Measurements from ENCODE around the gene PREX1.

The PREX1 gene

GRCh38 chr20:48787861-48788375 is 39.9 kb downstream of the PREX1 start:
- Histone ChIP-seq H3K4me2 (peak overlapping the region; percentile 75 to 94 (median 83)), H3K27ac (peak overlapping the region; percentile 14 to 84 (median 75); a peak in 21 of 22 replicates), H3K4me1 (peaks cover 78 to 91% (median 85%) of the 10 kb centered on the region in 10 experiments), H4K20me1 (peaks cover 0 to 100% (median 0%) of the 10 kb centered on the region in 11 experiments; a peak in 7 of 22 replicates), H3K36me3 (peaks cover 0 to 16% (median 0%) of the 10 kb centered on the region in 11 experiments; a peak in 5 of 22 replicates), H3K9me3 (replicated peaks in 1 of 11) (no peaks in the 10 kb centered on the region), H3K4me3 (peak overlapping the region in 6 of 10 experiments; percentile 1 to 49 (median 19); a peak in 9 of 20 replicates), H3K9ac (peak overlapping the region in 10 of 11 experiments; percentile 58 to 74 (median 70); a peak in 19 of 22 replicates), H3K27me3 (no peaks in the 10 kb centered on the region)
- 0 out of 22 replicates have a peak, but pooled peaks of 2 of the 11 experiments have one; percentile 28 to 39 for TF ChIP-seq Cebpa-rat (IDR thresholded peaks at IDR 0.05)

- Histone ChIP-seq H3K4me1 (peaks cover 86 to 99% (median 93%) of the 10 kb centered on the region in 10 experiments), H3K27me3 (no peaks in the 10 kb centered on the region), H3K9me3 (replicated peaks in 1 of 11) (no peaks in the 10 kb centered on the region), H3K4me2 (peak overlapping the region; percentile 75 to 94 (median 83)), H3K27ac (peak overlapping the region; percentile 27 to 84 (median 75); a peak in 21 of 22 replicates), H3K36me3 (peaks cover 0 to 16% (median 0%) of the 10 kb centered on the region in 11 experiments; a peak in 5 of 22 replicates), H4K20me1 (peaks cover 0 to 100% (median 0%) of the 10 kb centered on the region in 11 experiments; a peak in 7 of 22 replicates), H3K9ac (peak overlapping the region; percentile 35 to 74 (median 68); a peak in 20 of 22 replicates), H3K4me3 (peak overlapping the region in 3 of 10 experiments; percentile 29 to 45 (median 35); a peak in 6 of 20 replicates)
- no peak for TF ChIP-seq Cebpa-rat (IDR thresholded peaks at IDR 0.05)
These were observed 40.7 kb downstream of the PREX1 start for GRCh38 chr20:48786951-48787705.

GRCh38 chr20:48785801-48786200 is 42.0 kb downstream of the PREX1 start:
- H3K27ac ChIP-seq: peak overlapping the region in 9 of 11 experiments; percentile 3 to 84 (median 76); a peak in 15 of 22 replicates

GRCh38 chr20:48785256-48785655 is 42.5 kb downstream of the PREX1 start:
- no peaks in the 10 kb centered on the region for H3K27me3 ChIP-seq
- H3K4me2 ChIP-seq: peak overlapping the region; percentile 75 to 94 (median 83); a peak in 21 of 22 replicates
- peaks cover 88 to 100% (median 92%) of the 10 kb centered on the region in 10 experiments for H3K4me1 ChIP-seq
- H3K36me3 ChIP-seq: peaks cover 0 to 13% (median 0%) of the 10 kb centered on the region in 11 experiments; a peak in 4 of 22 replicates
- H3K4me3 ChIP-seq: no peak overlapping the region
- TF ChIP-seq Cebpa-rat (IDR thresholded peaks at IDR 0.05): no peak
- H3K9ac ChIP-seq: no peak overlapping the region; a peak in 1 of 22 replicates
- peaks cover 0 to 100% (median 0%) of the 10 kb centered on the region in 11 experiments; a peak in 6 of 22 replicates for H4K20me1 ChIP-seq
- peak overlapping the region in 9 of 11 experiments; percentile 3 to 84 (median 76); a peak in 15 of 22 replicates for H3K27ac ChIP-seq
- no peaks in the 10 kb centered on the region for H3K9me3 ChIP-seq (replicated peaks in 1 of 11)

More at GRCh38 chr20:48785801-48786200, 42.0 kb downstream of the PREX1 start:
- H3K36me3 ChIP-seq: peaks cover 0 to 13% (median 0%) of the 10 kb centered on the region in 11 experiments; a peak in 4 of 22 replicates
- H3K9ac ChIP-seq: peak overlapping the region in 2 of 11 experiments; percentile 7 to 27; a peak in 3 of 22 replicates
- H3K9me3 ChIP-seq (replicated peaks in 1 of 11): no peaks in the 10 kb centered on the region
- H3K4me1 ChIP-seq: peaks cover 94 to 100% (median 97%) of the 10 kb centered on the region in 10 experiments
- H3K4me3 ChIP-seq: no peak overlapping the region
- TF ChIP-seq Cebpa-rat (IDR thresholded peaks at IDR 0.05): no peak
- peak overlapping the region; percentile 75 to 94 (median 83); a peak in 21 of 22 replicates for H3K4me2 ChIP-seq
- peaks cover 0 to 100% (median 0%) of the 10 kb centered on the region in 11 experiments; a peak in 7 of 22 replicates for H4K20me1 ChIP-seq
- H3K27me3 ChIP-seq: no peaks in the 10 kb centered on the region

GRCh38 chr20:48784273-48784641 is 43.5 kb downstream of the PREX1 start:
- TF ChIP-seq Cebpa-rat (IDR thresholded peaks at IDR 0.05): no peak
- Histone ChIP-seq H3K4me2 (peak overlapping the region; percentile 75 to 94 (median 83)), H4K20me1 (peaks cover 0 to 100% (median 0%) of the 10 kb centered on the region in 11 experiments; a peak in 6 of 22 replicates), H3K27ac (peak overlapping the region in 10 of 11 experiments; percentile 9 to 86 (median 70); a peak in 14 of 22 replicates), H3K9ac (peak overlapping the region in 3 of 11 experiments; percentile 4 to 38 (median 25); a peak in 4 of 22 replicates), H3K4me3 (no peak overlapping the region), H3K4me1 (peaks cover 79 to 91% (median 82%) of the 10 kb centered on the region in 10 experiments), H3K27me3 (no peaks in the 10 kb centered on the region), H3K9me3 (replicated peaks in 1 of 11) (peaks cover 0 to 5% (median 0%) of the 10 kb centered on the region in 11 experiments; a peak in 3 of 22 replicates), H3K36me3 (peaks cover 0 to 17% (median 0%) of the 10 kb centered on the region in 11 experiments; a peak in 4 of 22 replicates)

GRCh38 chr20:48783533-48784272 is 44.1 kb downstream of the PREX1 start:
- Histone ChIP-seq H3K27me3 (no peaks in the 10 kb centered on the region), H3K36me3 (peaks cover 0 to 17% (median 0%) of the 10 kb centered on the region in 11 experiments; a peak in 4 of 22 replicates), H3K27ac (peak overlapping the region in 10 of 11 experiments; percentile 18 to 86 (median 74); a peak in 20 of 22 replicates), H3K4me1 (peaks cover 73 to 85% (median 76%) of the 10 kb centered on the region in 10 experiments), H3K9ac (peak overlapping the region in 7 of 11 experiments; percentile 4 to 73 (median 54); a peak in 11 of 22 replicates), H3K4me3 (no peak overlapping the region), H4K20me1 (peaks cover 0 to 100% (median 0%) of the 10 kb centered on the region in 11 experiments; a peak in 6 of 22 replicates), H3K4me2 (peak overlapping the region; percentile 75 to 94 (median 83)), H3K9me3 (replicated peaks in 1 of 11) (peaks cover 0 to 7% (median 0%) of the 10 kb centered on the region in 11 experiments; a peak in 3 of 22 replicates)
- TF ChIP-seq Cebpa-rat (IDR thresholded peaks at IDR 0.05): no peak

- peaks cover 0 to 7% (median 0%) of the 10 kb centered on the region in 11 experiments; a peak in 3 of 22 replicates for H3K9me3 ChIP-seq (replicated peaks in 1 of 11)
- peak overlapping the region; percentile 75 to 94 (median 83) for H3K4me2 ChIP-seq
- H3K27ac ChIP-seq: peak overlapping the region in 10 of 11 experiments; percentile 49 to 86 (median 74); a peak in 20 of 22 replicates
- H3K4me3 ChIP-seq: peak overlapping the region in 1 of 10 experiments; percentile 6; a peak in 1 of 20 replicates
- no peaks in the 10 kb centered on the region for H3K27me3 ChIP-seq
- peaks cover 0 to 100% (median 0%) of the 10 kb centered on the region in 11 experiments; a peak in 6 of 22 replicates for H4K20me1 ChIP-seq
- H3K36me3 ChIP-seq: peaks cover 0 to 17% (median 0%) of the 10 kb centered on the region in 11 experiments; a peak in 4 of 22 replicates
- peak in 1 of 11 experiments; percentile 42; a peak in 1 of 22 replicates for TF ChIP-seq Cebpa-rat (IDR thresholded peaks at IDR 0.05)
- H3K4me1 ChIP-seq: peaks cover 68 to 83% (median 68%) of the 10 kb centered on the region in 10 experiments
- H3K9ac ChIP-seq: peak overlapping the region in 10 of 11 experiments; percentile 31 to 73 (median 54); a peak in 19 of 22 replicates
These were observed 44.9 kb downstream of the PREX1 start for GRCh38 chr20:48782901-48783308.
